AG04449 (cell line): ENCODE results near the gene ZNF654.

ENCODE experiments used
- CTCF ChIA-PET: fragments of 350-600 bp; formaldehyde crosslinking; extraction: SDS; loops from one replicate; lab custom pipeline; 2021; ENCODE audit warnings: antibody characterized with exemption; lab: Yijun Ruan, JAX
- POLR2A ChIA-PET: fragments of 400-600, 350-600 bp; formaldehyde crosslinking; extraction: SDS; loops from one replicate; lab custom pipeline; 2020; ENCODE audit warnings: antibody characterized with exemption, inconsistent platforms; lab: Yijun Ruan, JAX
- DNase-seq: peaks from one replicate; pipeline ENCODE4 v3.0.0-alpha.2; 2010; ENCODE audit warnings: low read depth, low spot score
- H3K4me3 ChIP-seq: 2 replicates; pipeline ENCODE4 v1.5.1; 2011; ENCODE audit warnings: low read depth, mild to moderate bottlenecking, control low read depth, low read length
- CTCF ChIP-seq: IDR thresholded peaks from one replicate; pipeline ENCODE4 v1.5.1; 2011; ENCODE audit warnings: mild to moderate bottlenecking, moderate library complexity, low read length, control low read depth, inconsistent platforms; ENCODE audit not compliant: insufficient read depth; ENCODE audit errors: missing control alignments

Gene ZNF654

GRCh38 chr3:88137836-88138235, 78.8 kb downstream of the ZNF654 start:
- DNase-seq, result no peak
- CTCF ChIA-PET, result interaction anchor here (0.9 to 1.8 kb wide), 4 partner anchors 12 to 25 kb away, joined by 3 to 11 read pairs (median 5); partner anchors contain the start of gene C3orf38
- no peak for TF ChIP-seq CTCF
- no peak overlapping the region for H3K4me3 ChIP-seq
- POLR2A ChIA-PET, result no interaction called here

DNA sequence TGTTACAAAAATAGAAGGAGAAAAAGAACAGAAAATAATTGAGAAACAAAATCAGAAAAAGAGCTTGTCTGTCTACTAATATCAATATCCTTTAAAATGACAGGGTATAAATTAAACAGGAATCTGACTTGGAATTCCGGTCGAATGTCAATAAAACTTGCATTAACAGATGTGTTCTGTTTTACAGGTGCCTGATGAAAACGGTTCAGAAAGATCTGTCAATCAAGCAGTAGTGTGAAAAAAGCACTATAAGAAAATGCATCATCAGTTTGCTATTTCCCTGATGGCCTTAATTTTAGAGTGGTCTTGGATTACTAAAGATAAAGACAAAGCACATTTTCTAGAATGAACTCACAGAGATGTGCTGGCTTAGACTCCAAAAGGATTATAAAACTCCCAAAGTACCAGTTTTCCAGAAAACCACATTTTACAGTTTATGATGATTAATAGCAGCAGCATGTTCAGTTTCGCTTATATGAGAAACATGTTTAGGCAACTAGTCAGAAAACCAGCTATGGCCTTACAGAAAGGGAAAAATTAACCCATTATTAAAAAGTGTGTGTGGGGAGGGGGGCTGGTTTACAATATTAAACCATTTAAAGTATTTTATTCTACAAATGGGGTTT, 82.5 kb downstream of the ZNF654 start:
- DNase-seq, result peak; percentile 41
- TF ChIP-seq CTCF, result no peak
- CTCF ChIA-PET, result no interaction called here
- POLR2A ChIA-PET, result no interaction called here
- no peak overlapping the region for H3K4me3 ChIP-seq

DNA sequence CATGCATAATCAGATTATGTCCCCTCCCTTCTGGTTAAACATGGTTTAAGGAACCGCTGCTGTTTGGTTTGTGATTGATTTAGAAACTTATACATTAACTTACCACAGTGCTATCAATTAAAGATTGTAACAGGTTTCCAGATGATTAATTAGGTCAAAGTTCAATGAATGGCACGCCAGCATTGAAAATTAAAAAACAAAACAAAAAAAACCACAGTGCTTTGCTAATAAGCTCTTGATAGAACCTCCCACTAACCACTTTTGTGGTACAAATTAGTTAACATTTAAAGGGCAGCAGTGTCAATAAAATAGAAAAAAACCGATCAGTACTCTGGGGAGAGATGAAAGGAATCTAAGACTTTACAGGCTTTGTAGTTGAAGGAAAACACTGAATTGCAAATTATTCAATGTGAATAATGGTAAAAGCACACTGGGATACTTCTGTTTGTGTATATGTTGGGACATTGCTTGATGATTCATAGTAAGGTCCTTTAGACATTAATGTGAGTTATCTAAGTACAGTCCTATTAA, 83.1 kb downstream of the ZNF654 start:
- DNase-seq, result no peak
- H3K4me3 ChIP-seq, result no peak overlapping the region
- TF ChIP-seq CTCF, result no peak
- ChIA-PET POLR2A (no interaction called here), CTCF (no interaction called here)

DNA sequence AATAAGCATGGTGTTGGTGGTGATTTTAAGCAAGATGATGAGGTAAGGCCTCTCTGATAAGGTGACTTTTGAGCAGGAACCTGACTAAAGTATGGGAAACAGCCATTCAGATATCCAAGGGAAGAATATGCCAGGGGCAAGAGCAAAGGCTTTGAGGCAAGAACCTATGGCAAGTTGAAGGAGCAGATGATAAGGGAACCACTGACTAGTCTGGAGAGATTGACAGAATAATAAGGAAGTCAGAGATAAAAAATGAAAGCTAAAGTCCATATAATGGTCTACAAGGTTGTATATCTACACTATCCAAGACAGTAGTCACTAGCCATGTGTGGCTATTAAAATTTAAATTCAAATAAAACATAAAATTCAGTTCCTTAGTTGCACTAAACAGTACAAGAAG, 88.2 kb downstream of the ZNF654 start:
- POLR2A ChIA-PET, result no interaction called here
- TF ChIP-seq CTCF, result no peak
- no peak for DNase-seq
- H3K4me3 ChIP-seq, result no peak overlapping the region
- CTCF ChIA-PET, result interaction anchor here (2.3 kb wide), 1 partner anchor 34 kb away, joined by 8 read pairs; no protein-coding TSS in a partner anchor

GRCh38 chr3:88148651-88149050, 89.6 kb downstream of the ZNF654 start:
- H3K4me3 ChIP-seq, result peak overlapping the region; percentile 95
- TF ChIP-seq CTCF, result no peak
- ChIA-PET POLR2A (no interaction called here), CTCF (interaction anchor here (1.1 to 3.4 kb wide), 4 partner anchors 10 to 798 kb away, joined by 3 to 13 read pairs (median 5); no protein-coding TSS in a partner anchor)
- DNase-seq, result no peak

DNA sequence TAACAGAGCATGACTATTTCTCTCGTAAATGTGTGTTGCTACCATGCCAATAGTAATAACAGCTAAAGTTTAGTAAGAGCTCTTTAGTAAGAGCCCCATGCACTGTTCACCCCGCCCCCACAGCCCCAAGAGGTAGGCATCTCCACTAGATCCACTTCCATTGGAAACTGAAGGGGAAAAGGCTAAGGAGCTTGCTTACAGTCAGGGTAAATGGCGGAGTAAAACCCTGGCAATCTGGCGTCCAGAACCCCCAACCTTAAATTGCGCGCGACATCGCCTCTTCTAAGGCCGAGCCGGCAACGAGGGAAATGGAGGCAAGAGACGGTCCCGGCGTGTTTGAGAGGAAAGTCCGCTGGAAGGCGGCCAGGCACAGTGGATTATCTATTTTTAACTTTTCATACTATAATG, 90.0 kb downstream of the ZNF654 start:
- DNase-seq, result no peak
- TF ChIP-seq CTCF, result no peak
- peak overlapping the region; percentile 95 for H3K4me3 ChIP-seq
- POLR2A ChIA-PET, result interaction anchor here (1.7 kb wide), 1 partner anchor 12 kb away, joined by 5 read pairs; no protein-coding TSS in a partner anchor
- CTCF ChIA-PET, result interaction anchor here (1.2 to 3.4 kb wide), 3 partner anchors 11 to 36 kb away, joined by 3 to 13 read pairs (median 7); no protein-coding TSS in a partner anchor
